H54 (cell line): ENCODE results near the gene KRCC1.

ENCODE experiments used
- DNase-seq: peaks from one replicate; pipeline ENCODE4 v3.0.0; 2011; ENCODE audit warnings: low spot score, mixed read lengths; ENCODE audit not compliant: insufficient read length
- FAIRE-seq: peaks from 3 replicates; lab custom pipeline; 2011; peaks lifted over from hg19 to GRCh38; lab: Jason Lieb, UNC
- POLR2A ChIP-seq: IDR thresholded peaks from 2 replicates; pipeline ENCODE4 v1.6.1; 2011; ENCODE audit warnings: low read depth, mild to moderate bottlenecking, low read length

The KRCC1 gene

GRCh38 chr2:88085602-88086001 is 30.0 kb upstream of the KRCC1 start:
- TF ChIP-seq POLR2A = no peak
- no peak for FAIRE-seq

GRCh38 chr2:88085099-88085498 is 29.5 kb upstream of the KRCC1 start:
- FAIRE-seq = no peak
- no peak for TF ChIP-seq POLR2A

More at GRCh38 chr2:88085602-88086001, 30.0 kb upstream of the KRCC1 start:
- no peak for DNase-seq

GRCh38 chr2:88082781-88083180 is 27.2 kb upstream of the KRCC1 start:
- FAIRE-seq = no peak
- DNase-seq = no peak
- TF ChIP-seq POLR2A = no peak

More at GRCh38 chr2:88085099-88085498, 29.5 kb upstream of the KRCC1 start:
- no peak for DNase-seq

- no peak for TF ChIP-seq POLR2A
- no peak for DNase-seq
- no peak for FAIRE-seq
These were observed 26.5 kb upstream of the KRCC1 start for GRCh38 chr2:88081924-88082608.

- DNase-seq = no peak
- FAIRE-seq = no peak
- no peak for TF ChIP-seq POLR2A
These were observed 25.0 kb upstream of the KRCC1 start for GRCh38 chr2:88080545-88080944.

- TF ChIP-seq POLR2A = no peak
- no peak for FAIRE-seq
These were observed 23.1 kb upstream of the KRCC1 start for GRCh38 chr2:88078643-88079172.

GRCh38 chr2:88077080-88077479 is 21.5 kb upstream of the KRCC1 start:
- DNase-seq = no peak
- no peak for FAIRE-seq
- TF ChIP-seq POLR2A = no peak

More at GRCh38 chr2:88078643-88079172, 23.1 kb upstream of the KRCC1 start:
- DNase-seq = no peak

- no peak for FAIRE-seq
- TF ChIP-seq POLR2A = no peak
- no peak for DNase-seq
These were observed 19.3 kb upstream of the KRCC1 start for GRCh38 chr2:88074854-88075292.

- no peak for DNase-seq
- no peak for TF ChIP-seq POLR2A
- FAIRE-seq = no peak
These were observed 18.6 kb upstream of the KRCC1 start for GRCh38 chr2:88074150-88074549.

GRCh38 chr2:88071365-88071764 is 15.8 kb upstream of the KRCC1 start:
- FAIRE-seq (no peak), DNase-seq (no peak)
- no peak for TF ChIP-seq POLR2A

- FAIRE-seq (no peak), DNase-seq (no peak)
- TF ChIP-seq POLR2A = no peak
These were observed 14.5 kb upstream of the KRCC1 start for GRCh38 chr2:88070055-88070454.

GRCh38 chr2:88069117-88069516 is 13.5 kb upstream of the KRCC1 start:
- DNase-seq (no peak), FAIRE-seq (no peak)
- no peak for TF ChIP-seq POLR2A

- no peak for TF ChIP-seq POLR2A
- DNase-seq (no peak), FAIRE-seq (no peak)
These were observed 12.5 kb upstream of the KRCC1 start for GRCh38 chr2:88068044-88068443.

- no peak for DNase-seq
- TF ChIP-seq POLR2A = no peak
- no peak for FAIRE-seq
These were observed 12.0 kb upstream of the KRCC1 start, which contains the start of gene SMYD1 for GRCh38 chr2:88067598-88067997. SMYD1 (plus strand) TSS chr2:88067825; CDS start chr2:88067865, 40 bp downstream.

GRCh38 chr2:88067189-88067588 is 11.6 kb upstream of the KRCC1 start:
- FAIRE-seq = no peak
- no peak for DNase-seq

More at GRCh38 chr2:88067189-88067588, 11.6 kb upstream of the KRCC1 start:
- TF ChIP-seq POLR2A = no peak
